GM23248 (cell line): Measurements from ENCODE around the gene SPC24. TPM values are rescaled to one million over a fixed set of nuclear protein-coding genes. Genes with fewer than 3 reads are reported as not detected.

Source experiments
- DNase-seq: peaks from one replicate; pipeline ENCODE4 v3.0.0-alpha.2; 2015
- H2AFZ ChIP-seq: fragments of 200-600 bp; sonication (generic); 2 replicates; pipeline ENCODE4 v1.6.1; 2016; ENCODE audit warnings: antibody characterized with exemption
- H3F3A ChIP-seq: fragments of 200-600 bp; sonication (generic); 2 replicates; pipeline ENCODE4 v1.6.1; 2016; ENCODE audit warnings: mild to moderate bottlenecking, antibody characterized with exemption, mixed run types; ENCODE audit not compliant: insufficient read depth
- H3K27ac ChIP-seq: fragments of 200-600 bp; sonication (generic); 2 replicates; pipeline ENCODE4 v1.5.1; 2016; ENCODE audit warnings: mild to moderate bottlenecking
- H3K27me3 ChIP-seq: fragments of 200-600 bp; sonication (generic); replicated peaks from 2 replicates; pipeline ENCODE4 v1.6.1; 2016; ENCODE audit warnings: mild to moderate bottlenecking; ENCODE audit not compliant: insufficient read depth
- H3K36me3 ChIP-seq: fragments of 200-600 bp; sonication (generic); 2 replicates; pipeline ENCODE4 v1.6.1; 2016; ENCODE audit warnings: low read depth, mild to moderate bottlenecking
- H3K4me1 ChIP-seq: fragments of 200-600 bp; sonication (generic); 2 replicates; pipeline ENCODE4 v1.6.1; 2016; ENCODE audit warnings: mild to moderate bottlenecking; ENCODE audit not compliant: insufficient read depth
- H3K4me2 ChIP-seq: fragments of 200-600 bp; sonication (generic); one replicate; pipeline ENCODE4 v1.6.1; 2016; ENCODE audit warnings: mild to moderate bottlenecking; ENCODE audit not compliant: unreplicated experiment
- H3K4me3 ChIP-seq: fragments of 200-600 bp; sonication (generic); 2 replicates; pipeline ENCODE4 v1.5.1; 2016; ENCODE audit warnings: mild to moderate bottlenecking
- H3K79me2 ChIP-seq: fragments of 200-600 bp; sonication (generic); 2 replicates; pipeline ENCODE4 v1.6.1; 2016; ENCODE audit warnings: mild to moderate bottlenecking; ENCODE audit not compliant: insufficient read depth
- H3K9ac ChIP-seq: fragments of 200-600 bp; sonication (generic); 2 replicates; pipeline ENCODE4 v1.6.1; 2016; ENCODE audit warnings: mild to moderate bottlenecking
- H3K9me2 ChIP-seq: fragments of 200-600 bp; sonication (generic); 2 replicates; pipeline ENCODE4 v1.6.1; 2016; ENCODE audit warnings: mixed run types, mild to moderate bottlenecking, moderate library complexity; ENCODE audit not compliant: insufficient read depth
- H3K9me3 ChIP-seq: fragments of 200-600 bp; sonication (generic); one replicate; pipeline ENCODE4 v1.6.1; 2017; ENCODE audit warnings: low read depth
- H4K20me1 ChIP-seq: fragments of 200-600 bp; sonication (generic); 2 replicates; pipeline ENCODE4 v1.6.0; 2016; ENCODE audit not compliant: insufficient read depth
- EZH2 ChIP-seq: fragments of 200-600 bp; sonication (generic); IDR thresholded peaks from 2 replicates; pipeline ENCODE4 v1.6.1; 2018; ENCODE audit warnings: antibody characterized with exemption, mild to moderate bottlenecking; ENCODE audit not compliant: insufficient read depth, poor library complexity, severe bottlenecking
- EZH2phosphoT487 ChIP-seq: fragments of 200-600 bp; sonication (generic); IDR thresholded peaks from 2 replicates; pipeline ENCODE4 v1.6.1; 2018; ENCODE audit warnings: antibody characterized with exemption, moderate library complexity, mild to moderate bottlenecking, low read depth; ENCODE audit not compliant: insufficient read depth
- WGBS, 2 experiments: methylation state at CpG; one replicate each; pipeline ENCODE4 v1.1.6; 2015 to 2017; ENCODE audit warnings: low lambda C conversion rate in 2 of 2, low coverage in 1 of 2; ENCODE audit errors: missing lambda C conversion rate in 2 of 2; 5-methylcytosine and 5-hydroxymethylcytosine counted together
- in situ Hi-C: fragments of 300-500 bp; cut with MboI; formaldehyde crosslinking; loops from 2 replicates; pipeline ENCODE4 v1.15.0; 2020
- polyA plus RNA-seq: library from polyadenylated mRNA; unstranded; fragments of >200 nt; fragmentation: Nextera tagmentation; extraction: Ambion mirVana; gene quantifications from 2 replicates; pipeline ENCODE4 v1.2.1, GENCODE V29; 2016
- total RNA-seq: library from RNA; depleted of rRNA; stranded (reverse); fragments of >200 nt; shearing (Covaris generic); gene quantifications from 2 replicates; pipeline ENCODE4 v1.2.3, GENCODE V29; 2014

Gene SPC24
- total and polyA plus RNA-seq, 2 experiments from 2014 or later: 14.8 to 19.8 TPM

DNA sequence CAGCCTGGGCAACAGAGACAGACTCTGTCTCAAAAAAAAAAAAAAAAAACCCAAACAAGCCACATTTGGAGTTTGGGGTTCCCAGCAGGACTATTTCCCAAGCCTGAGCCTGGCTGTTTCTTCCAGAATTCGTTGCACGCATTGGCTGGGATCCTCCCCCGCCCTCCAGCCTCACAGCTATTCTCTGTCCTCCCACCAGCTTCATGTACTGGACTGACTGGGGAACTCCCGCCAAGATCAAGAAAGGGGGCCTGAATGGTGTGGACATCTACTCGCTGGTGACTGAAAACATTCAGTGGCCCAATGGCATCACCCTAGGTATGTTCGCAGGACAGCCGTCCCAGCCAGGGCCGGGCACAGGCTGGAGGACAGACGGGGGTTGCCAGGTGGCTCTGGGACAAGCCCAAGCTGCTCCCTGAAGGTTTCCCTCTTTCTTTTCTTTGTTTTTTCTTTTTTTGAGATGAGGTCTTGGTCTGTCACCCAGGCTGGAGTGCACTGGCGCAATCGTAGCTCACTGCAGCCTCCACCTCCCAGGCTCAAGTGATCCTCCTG, 39.6 kb downstream of the SPC24 start:
- DNase-seq: no peak

DNA sequence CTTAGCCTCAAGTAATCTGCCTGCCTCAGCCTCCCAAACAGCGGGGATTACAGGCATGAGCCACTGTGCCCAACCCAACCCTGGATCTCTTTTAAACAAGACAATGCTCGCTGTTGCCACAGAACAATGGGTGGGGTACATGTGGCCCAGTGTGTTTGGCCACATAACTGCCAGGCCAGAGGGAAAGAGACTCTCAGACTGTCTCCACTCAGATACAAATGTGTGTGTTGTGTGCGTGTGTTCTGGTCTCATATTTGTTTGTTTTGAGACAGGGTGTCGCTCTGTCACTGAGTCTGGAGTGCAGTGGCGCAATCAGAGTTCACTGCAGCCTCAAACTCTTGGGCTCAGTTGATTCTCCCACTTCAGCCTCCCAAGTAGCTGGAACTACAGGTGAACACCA, 40.5 kb downstream of the SPC24 start:
- no peaks in the 10 kb centered on the region for H3K79me2 ChIP-seq
- no peak for TF ChIP-seq EZH2
- no peak for TF ChIP-seq EZH2phosphoT487
- no peaks in the 10 kb centered on the region for H3K27me3 ChIP-seq
- in situ Hi-C loops: no loop called here
- no peak overlapping the region for H2AFZ ChIP-seq
- no peak overlapping the region for H3K9ac ChIP-seq
- no peak overlapping the region for H3K4me2 ChIP-seq
- no peak overlapping the region for H3K27ac ChIP-seq
- no peaks in the 10 kb centered on the region for H3K9me3 ChIP-seq
- H3K9me2 ChIP-seq: no peaks in the 10 kb centered on the region
- no peaks in the 10 kb centered on the region for H4K20me1 ChIP-seq
- H3F3A ChIP-seq: no peaks in the 10 kb centered on the region
- 77 to 87% methylated on average over 5 of the region's 5 CpGs for WGBS, 2 experiments
- no peaks in the 10 kb centered on the region for H3K4me1 ChIP-seq
- DNase-seq: no peak
- H3K4me3 ChIP-seq: no peak overlapping the region
- H3K36me3 ChIP-seq: peaks cover 13% of the 10 kb centered on the region; the same call in 1 of the 2 replicates

More for the DNA sequence above, 39.6 kb downstream of the SPC24 start:
- H3K4me3 ChIP-seq: no peak overlapping the region
- no peaks in the 10 kb centered on the region for H4K20me1 ChIP-seq
- in situ Hi-C loops: no loop called here
- H3K27me3 ChIP-seq: no peaks in the 10 kb centered on the region
- H3K79me2 ChIP-seq: no peaks in the 10 kb centered on the region
- H3K9me3 ChIP-seq: no peaks in the 10 kb centered on the region
- no peaks in the 10 kb centered on the region for H3K4me1 ChIP-seq
- H2AFZ ChIP-seq: no peak overlapping the region
- no peaks in the 10 kb centered on the region for H3K9me2 ChIP-seq
- no peak overlapping the region for H3K27ac ChIP-seq
- 91 to 92% methylated on average over 11 of the region's 11 CpGs for WGBS, 2 experiments
- TF ChIP-seq EZH2 (no peak), EZH2phosphoT487 (no peak)
- H3K4me2 ChIP-seq: no peak overlapping the region
- H3F3A ChIP-seq: 0 out of 2 replicates have a peak, but pooled peaks cover 2% of the 10 kb centered on the region
- H3K36me3 ChIP-seq: peaks cover 16% of the 10 kb centered on the region; the same call in 1 of the 2 replicates
- H3K9ac ChIP-seq: no peak overlapping the region

DNA sequence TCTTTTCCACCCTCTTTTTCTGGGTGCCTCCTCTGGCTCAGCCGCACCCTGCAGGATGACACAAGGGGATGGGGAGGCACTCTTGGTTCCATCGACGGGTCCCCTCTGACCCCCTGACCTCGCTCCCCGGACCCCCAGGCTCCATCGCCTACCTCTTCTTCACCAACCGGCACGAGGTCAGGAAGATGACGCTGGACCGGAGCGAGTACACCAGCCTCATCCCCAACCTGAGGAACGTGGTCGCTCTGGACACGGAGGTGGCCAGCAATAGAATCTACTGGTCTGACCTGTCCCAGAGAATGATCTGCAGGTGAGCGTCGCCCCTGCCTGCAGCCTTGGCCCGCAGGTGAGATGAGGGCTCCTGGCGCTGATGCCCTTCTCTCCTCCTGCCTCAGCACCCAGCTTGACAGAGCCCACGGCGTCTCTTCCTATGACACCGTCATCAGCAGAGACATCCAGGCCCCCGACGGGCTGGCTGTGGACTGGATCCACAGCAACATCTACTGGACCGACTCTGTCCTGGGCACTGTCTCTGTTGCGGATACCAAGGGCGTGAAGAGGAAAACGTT, 42.4 kb downstream of the SPC24 start:
- Histone ChIP-seq H3K4me2 (no peak overlapping the region), H3K27ac (no peak overlapping the region), H3F3A (no peaks in the 10 kb centered on the region), H3K79me2 (no peaks in the 10 kb centered on the region), H3K27me3 (no peaks in the 10 kb centered on the region), H3K4me1 (no peaks in the 10 kb centered on the region), H3K9me2 (no peaks in the 10 kb centered on the region), H3K4me3 (no peak overlapping the region), H3K9ac (no peak overlapping the region), H3K9me3 (no peaks in the 10 kb centered on the region), H2AFZ (no peak overlapping the region), H4K20me1 (no peaks in the 10 kb centered on the region), H3K36me3 (peaks cover 18% of the 10 kb centered on the region; the same call in 1 of the 2 replicates)
- WGBS, 2 experiments: 92 to 93% methylated on average over 26 to 27 of the region's 27 CpGs
- TF ChIP-seq EZH2phosphoT487: no peak
- TF ChIP-seq EZH2: no peak
- in situ Hi-C loops: no loop called here
- no peak for DNase-seq

DNA sequence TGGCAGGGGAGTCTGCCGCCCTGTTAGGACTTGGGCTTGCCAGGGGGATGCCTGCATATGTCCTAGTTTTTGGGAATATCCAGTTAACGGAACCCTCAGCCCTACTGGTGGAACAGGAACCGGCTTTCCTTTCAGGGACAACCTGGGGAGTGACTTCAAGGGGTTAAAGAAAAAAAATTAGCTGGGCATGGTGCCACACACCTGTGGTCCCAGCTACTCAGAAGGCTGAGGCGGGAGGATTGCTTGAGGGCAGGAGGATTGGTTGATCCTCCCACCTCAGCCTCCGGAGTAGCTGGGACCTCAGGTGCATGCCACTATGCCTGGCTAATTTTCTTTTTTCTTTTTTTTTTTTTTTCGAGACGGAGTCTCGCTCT, 43.8 kb downstream of the SPC24 start:
- no peaks in the 10 kb centered on the region for H3K79me2 ChIP-seq
- H3K36me3 ChIP-seq: peaks cover 18% of the 10 kb centered on the region; the same call in 1 of the 2 replicates
- H3K9me2 ChIP-seq: no peaks in the 10 kb centered on the region
- H3K4me3 ChIP-seq: no peak overlapping the region
- no peak overlapping the region for H3K4me2 ChIP-seq
- H2AFZ ChIP-seq: no peak overlapping the region
- 91 to 96% methylated on average over 5 to 8 of the region's 8 CpGs for WGBS, 2 experiments
- DNase-seq: no peak
- TF ChIP-seq EZH2: no peak
- no peak for TF ChIP-seq EZH2phosphoT487
- no peaks in the 10 kb centered on the region for H3K9me3 ChIP-seq
- no peaks in the 10 kb centered on the region for H3K27me3 ChIP-seq
- H3K9ac ChIP-seq: no peak overlapping the region
- H3K27ac ChIP-seq: no peak overlapping the region
- H4K20me1 ChIP-seq: no peaks in the 10 kb centered on the region
- in situ Hi-C loops: no loop called here
- no peaks in the 10 kb centered on the region for H3K4me1 ChIP-seq
- no peaks in the 10 kb centered on the region for H3F3A ChIP-seq
